GM19193 (cell line): ENCODE results near the gene DPYSL5.

Experiments
- POLR2A ChIP-seq: IDR thresholded peaks from 4 replicates; pipeline ENCODE4 v1.6.1; 2011; ENCODE audit not compliant: insufficient read depth, insufficient read length; ENCODE audit errors: extremely low read depth

The DPYSL5 gene

GRCh38 chr2:26970928-26971627 is 123.1 kb downstream of the DPYSL5 start:
- TF ChIP-seq POLR2A = no peak

GRCh38 chr2:26971911-26972786 is 124.2 kb downstream of the DPYSL5 start:
- TF ChIP-seq POLR2A = no peak

- TF ChIP-seq POLR2A = no peak
Observed at GRCh38 chr2:26974352-26974751, 126.4 kb downstream of the DPYSL5 start.

GRCh38 chr2:26975102-26975501 is 127.2 kb downstream of the DPYSL5 start:
- no peak for TF ChIP-seq POLR2A

GRCh38 chr2:26975656-26976055 is 127.7 kb downstream of the DPYSL5 start:
- no peak for TF ChIP-seq POLR2A

GRCh38 chr2:26976237-26976636 is 128.3 kb downstream of the DPYSL5 start:
- no peak for TF ChIP-seq POLR2A

- TF ChIP-seq POLR2A = no peak
Observed at GRCh38 chr2:26977012-26977411, 129.1 kb downstream of the DPYSL5 start.

- TF ChIP-seq POLR2A = no peak
Observed at GRCh38 chr2:26978061-26978596, 130.2 kb downstream of the DPYSL5 start.

GRCh38 chr2:26979741-26980140 is 131.8 kb downstream of the DPYSL5 start:
- no peak for TF ChIP-seq POLR2A

- no peak for TF ChIP-seq POLR2A
Observed at GRCh38 chr2:26980971-26981370, 133.0 kb downstream of the DPYSL5 start.

- no peak for TF ChIP-seq POLR2A
Observed at GRCh38 chr2:26982102-26982742, 134.3 kb downstream of the DPYSL5 start.

- TF ChIP-seq POLR2A = no peak
Observed at GRCh38 chr2:26983746-26984145, 135.8 kb downstream of the DPYSL5 start.

GRCh38 chr2:26985807-26986206 is 137.9 kb downstream of the DPYSL5 start:
- no peak for TF ChIP-seq POLR2A

GRCh38 chr2:26986576-26986975 is 138.6 kb downstream of the DPYSL5 start:
- no peak for TF ChIP-seq POLR2A

- no peak for TF ChIP-seq POLR2A
Observed at GRCh38 chr2:26988058-26988860, 140.3 kb downstream of the DPYSL5 start.

- no peak for TF ChIP-seq POLR2A
Observed at GRCh38 chr2:26989156-26989555, 141.2 kb downstream of the DPYSL5 start.
